CD4-positive, alpha-beta T cell treated with Interleukin-15 for 4 hours (primary cell): ENCODE measurements around the gene NPPB.
"Not testable (repeated sequence)": the region's sequence is repeated elsewhere in the genome, so short reads cannot be mapped to it uniquely, and the experiment has no call there.

Source experiments
- DNase-seq: peaks from one replicate; pipeline ENCODE4 v3.0.0-alpha.2; 2020; ENCODE audit warnings: low spot score

Gene NPPB

GRCh38 chr1:11858613-11858967 lies at the start of gene NPPB:
Gene NPPB (minus strand): TSS chr1:11858945. CDS start chr1:11858833, 112 bp downstream.
- no peak for DNase-seq

DNA sequence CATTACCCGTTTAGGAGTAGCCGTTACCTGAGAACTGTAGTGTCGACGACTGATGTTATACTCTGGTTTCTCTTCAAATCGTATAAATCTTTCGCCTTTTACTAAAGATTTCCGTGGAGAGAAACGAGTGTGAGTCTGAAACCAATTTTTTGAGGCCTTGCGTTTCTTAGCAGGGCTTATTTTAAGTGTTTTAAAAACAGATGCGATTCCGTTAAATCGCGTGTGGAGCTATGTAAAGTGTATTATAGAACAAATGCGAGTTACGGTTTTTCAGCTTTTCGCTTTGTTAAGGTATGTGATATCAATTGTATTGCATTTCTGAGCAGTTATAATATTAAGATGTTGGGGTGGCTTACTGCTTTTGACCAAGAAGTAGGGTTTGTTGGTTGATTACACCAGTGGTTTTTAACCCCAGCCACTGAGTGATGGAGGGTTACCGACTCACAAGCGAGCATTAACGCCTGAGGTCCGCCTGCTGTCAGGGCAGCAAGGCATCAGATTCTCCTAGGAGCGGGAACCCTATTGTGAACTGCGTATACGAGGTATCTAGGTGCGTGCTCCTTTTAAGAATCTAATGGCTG lies 49.4 kb upstream of the NPPB start:
- peak; percentile 81 for DNase-seq

GRCh38 chr1:11907275-11908094 lies 48.7 kb upstream of the NPPB start:
- peak; percentile 94 for DNase-seq

- DNase-seq = no peak
These were observed 48.1 kb upstream of the NPPB start for GRCh38 chr1:11906870-11907269.

DNA sequence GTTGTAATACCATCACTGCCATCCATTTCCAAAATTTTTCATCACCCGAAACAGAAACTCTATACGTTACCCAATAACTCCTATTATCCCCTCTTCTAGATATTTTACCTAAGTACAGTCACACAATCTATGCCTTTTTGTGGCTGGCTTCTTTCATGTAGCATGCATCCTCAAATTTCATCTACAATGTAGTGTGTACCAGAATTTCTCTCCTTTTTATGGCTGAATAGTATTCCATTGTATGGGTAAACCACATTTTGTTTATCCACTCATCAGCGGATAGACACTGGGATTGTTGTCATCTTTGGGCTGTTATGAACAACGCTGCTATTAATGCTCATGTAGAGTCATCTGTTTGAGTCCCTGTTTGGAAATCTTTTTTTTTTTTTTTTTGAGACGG lies 46.2 kb upstream of the NPPB start:
- no peak for DNase-seq

GRCh38 chr1:11904156-11904555 lies 45.4 kb upstream of the NPPB start:
- not testable (repeated sequence) for DNase-seq

DNA sequence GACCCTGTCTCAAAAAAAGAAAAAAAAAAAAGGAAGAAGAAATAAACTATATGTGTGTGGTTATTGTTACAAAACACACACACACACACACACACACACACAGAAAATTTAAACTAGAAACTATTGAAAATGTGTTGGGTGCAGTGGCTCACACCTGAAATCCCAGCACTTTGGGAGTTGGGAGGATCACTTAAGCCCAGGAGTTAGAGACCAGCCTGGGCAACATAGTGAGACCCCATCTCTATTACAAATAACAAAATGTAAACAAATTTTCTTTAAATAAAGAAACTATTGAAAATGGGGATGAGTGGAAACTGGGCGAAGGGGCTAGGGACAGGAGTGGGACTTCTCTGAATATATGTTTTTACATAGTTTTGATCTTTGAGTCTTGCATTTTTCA lies 44.5 kb upstream of the NPPB start:
- no peak for DNase-seq

- not testable (repeated sequence) for DNase-seq
These were observed 42.7 kb upstream of the NPPB start for GRCh38 chr1:11901446-11901845.

DNA sequence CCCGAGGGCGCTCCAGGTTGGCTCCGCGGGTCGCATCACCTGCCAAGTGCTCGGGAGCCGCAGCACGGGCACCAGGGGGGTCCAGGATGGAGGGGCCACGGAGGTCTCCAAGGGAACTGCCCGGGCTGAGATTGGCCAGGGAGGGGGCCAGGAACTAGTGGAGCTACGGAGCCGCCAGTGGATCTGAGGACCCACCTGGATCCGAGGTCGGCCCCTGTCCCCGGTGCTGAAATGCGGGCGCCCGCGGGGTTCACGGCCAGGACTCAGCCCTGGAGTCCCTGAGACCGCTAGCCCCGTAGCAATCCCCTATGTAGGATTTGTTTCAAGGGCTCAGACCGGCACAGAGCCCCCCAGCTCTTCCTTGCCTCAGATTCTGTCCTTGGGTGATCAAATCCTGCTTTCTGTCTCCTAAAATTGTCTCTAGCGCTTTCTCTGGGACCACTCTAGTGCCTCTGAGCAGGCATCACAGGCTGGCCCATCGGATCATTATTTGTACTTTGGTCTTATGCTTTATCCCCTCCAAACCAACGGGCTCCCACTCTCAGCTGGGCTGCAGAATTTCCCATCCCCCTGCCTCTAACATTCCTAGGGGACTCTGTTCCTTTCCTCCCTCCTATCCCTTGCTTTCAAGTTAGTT lies 40.2 kb upstream of the NPPB start:
- no peak for DNase-seq

DNA sequence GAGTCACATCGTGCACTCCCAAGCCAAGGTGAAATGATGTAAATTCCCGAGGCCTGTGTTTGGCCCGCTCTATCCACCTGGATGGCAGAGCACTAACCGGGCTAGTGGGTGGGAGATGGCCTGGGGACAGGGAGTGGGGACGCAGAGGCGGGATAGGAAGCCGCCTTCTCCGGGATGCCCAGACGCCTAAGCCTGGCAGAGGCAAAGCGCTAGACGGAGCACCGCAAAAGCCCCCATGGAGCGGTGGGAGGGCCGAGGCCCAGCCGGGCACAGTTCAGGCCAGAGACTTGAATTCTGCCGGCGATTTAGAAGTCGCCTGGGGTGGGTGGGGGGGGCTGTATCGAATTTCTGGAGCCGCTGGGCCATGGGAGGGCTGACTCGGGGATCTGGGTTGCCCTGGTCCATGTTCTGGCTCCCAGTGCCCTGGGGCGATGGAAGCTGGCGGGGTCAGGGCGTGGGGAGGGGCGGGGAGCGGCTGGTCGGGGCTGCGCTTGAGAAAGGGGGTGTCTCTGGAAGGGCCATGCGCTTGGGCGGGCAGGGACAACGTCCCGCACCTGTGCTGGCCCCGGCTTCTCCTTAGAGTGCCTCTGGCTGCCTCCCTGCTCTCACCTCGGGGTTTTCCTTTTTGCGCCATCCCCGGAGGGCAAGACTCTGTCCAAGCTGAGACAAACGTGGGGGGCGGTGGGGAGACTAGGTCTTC lies 39.5 kb upstream of the NPPB start:
- no peak for DNase-seq

DNA sequence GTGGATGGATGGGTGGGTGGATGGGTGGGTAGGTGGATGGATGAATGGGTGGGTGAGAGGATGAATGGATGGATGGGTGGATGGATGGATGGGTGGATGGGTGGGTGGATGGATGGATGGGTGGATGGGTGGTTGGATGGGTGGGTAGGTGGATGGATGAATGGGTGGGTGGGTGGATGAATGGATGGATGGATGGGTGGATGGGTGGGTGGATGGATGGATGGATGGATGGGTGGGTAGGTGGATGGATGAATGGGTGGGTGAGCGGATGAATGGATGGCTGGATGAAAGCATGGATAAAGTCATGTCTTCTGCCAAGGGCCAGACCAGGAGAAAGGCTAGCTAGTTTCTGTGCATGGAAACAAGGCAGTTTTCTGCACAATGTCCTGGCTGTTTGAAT lies 35.8 kb upstream of the NPPB start:
- DNase-seq = not testable (repeated sequence)

DNA sequence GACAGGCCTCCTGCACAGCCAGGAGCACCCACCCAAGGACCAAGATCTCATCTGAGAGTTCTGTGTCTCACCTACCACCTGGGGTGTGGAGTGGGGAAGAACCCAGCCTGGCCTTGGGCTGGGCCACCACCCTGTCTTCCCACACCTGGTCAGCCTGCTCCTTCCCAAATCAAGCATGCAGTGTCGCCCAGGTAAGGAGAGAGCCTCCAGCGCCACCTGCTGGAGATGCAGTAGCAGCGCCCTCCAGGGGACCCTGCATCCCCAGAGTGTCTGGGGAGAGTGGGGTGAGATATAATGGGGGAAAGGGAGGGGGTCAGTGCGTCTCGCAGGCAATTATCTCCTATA lies 35.1 kb upstream of the NPPB start:
- DNase-seq = peak; percentile 69

DNA sequence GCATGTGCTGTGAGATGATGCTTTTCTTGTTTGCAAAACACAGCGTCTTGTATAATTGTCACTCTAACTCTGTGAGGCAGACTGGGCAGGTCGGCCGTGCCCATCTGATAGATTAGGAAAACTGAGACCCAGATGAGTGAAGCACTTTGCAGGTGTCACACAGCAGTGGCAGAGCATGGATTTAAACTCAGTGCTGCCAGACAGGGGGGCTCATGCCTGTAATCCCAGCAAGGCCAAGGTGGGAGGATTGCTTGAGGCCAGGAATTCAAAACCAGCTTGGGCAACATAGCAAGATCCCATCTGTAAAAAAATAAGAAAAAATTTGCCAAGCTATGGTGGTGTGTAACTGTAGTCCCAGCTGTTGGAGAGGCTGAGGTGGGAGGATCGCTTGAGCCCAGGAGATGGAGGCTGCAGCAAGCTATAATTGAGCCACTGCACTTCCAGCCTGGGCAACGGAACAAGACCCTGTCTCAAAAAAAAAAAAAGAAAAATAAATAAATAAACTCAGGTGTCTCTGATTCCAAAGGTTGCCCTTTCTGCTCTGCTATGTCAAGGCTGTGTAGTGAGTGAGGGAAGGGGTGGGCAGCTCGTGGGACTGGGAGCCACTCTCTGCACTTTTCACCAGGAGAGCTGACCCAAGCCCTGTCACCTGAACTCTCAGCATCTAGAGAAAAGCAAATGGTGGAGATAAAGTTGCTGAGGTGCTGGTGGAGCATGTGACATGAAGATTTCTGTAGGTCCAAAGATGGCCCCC lies 32.9 kb upstream of the NPPB start:
- DNase-seq = no peak

- no peak for DNase-seq
These were observed 30.1 kb upstream of the NPPB start for GRCh38 chr1:11888877-11889208.

DNA sequence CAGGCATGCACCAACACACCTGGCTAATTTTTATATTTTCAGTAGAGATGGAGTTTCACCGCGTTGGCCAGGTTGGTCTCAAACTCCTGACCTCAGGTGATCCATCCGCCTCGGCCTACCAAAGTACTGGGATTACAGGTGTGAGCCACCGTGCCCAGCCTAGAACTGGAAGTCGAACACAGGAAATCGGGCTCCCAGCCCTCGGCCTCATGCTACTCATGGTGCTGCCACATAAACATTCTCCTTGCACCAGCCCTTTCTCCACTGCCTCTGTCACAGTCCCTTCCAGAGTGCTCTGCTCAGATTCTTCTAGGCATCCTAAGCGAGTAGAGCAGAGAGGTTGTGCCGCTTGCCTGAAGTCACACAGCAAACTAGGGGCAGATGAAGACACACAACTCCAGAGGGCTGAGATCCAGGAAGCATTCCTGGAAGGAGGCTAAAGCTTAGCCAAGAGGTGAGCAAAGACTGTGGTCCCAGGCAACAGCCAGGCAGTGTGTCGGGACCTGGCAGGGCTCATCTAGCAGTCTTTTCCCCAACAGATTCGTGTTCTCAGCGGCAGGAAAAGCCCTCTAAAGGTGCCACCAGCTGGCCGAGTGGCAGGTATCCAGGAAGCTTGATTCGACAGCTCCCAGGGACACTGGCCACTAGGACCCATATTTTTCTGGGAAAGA lies 29.6 kb upstream of the NPPB start:
- no peak for DNase-seq

- no peak for DNase-seq
These were observed 28.9 kb upstream of the NPPB start for GRCh38 chr1:11887666-11888007.

- DNase-seq = no peak
These were observed 28.4 kb upstream of the NPPB start for GRCh38 chr1:11886986-11887665.

GRCh38 chr1:11885916-11886315 lies 27.2 kb upstream of the NPPB start:
- no peak for DNase-seq

- no peak for DNase-seq
These were observed 24.2 kb upstream of the NPPB start for GRCh38 chr1:11882814-11883538.

- DNase-seq = no peak
These were observed 23.1 kb upstream of the NPPB start for GRCh38 chr1:11881749-11882441.
